Measurements from ENCODE around the gene RNF220.
A peak's percentile ranks its signal among the peaks of the same experiment; 100 is the strongest.

Gene RNF220

GRCh38 chr1:44407430-44408211 lies 2.6 kb downstream of the RNF220 start:
- peak; percentile 64 for DNase-seq

GRCh38 chr1:44408212-44408582 lies 3.1 kb downstream of the RNF220 start:
- DNase-seq, result no peak

- no peak for DNase-seq
Observed at GRCh38 chr1:44408632-44409602, 3.9 kb downstream of the RNF220 start.

GRCh38 chr1:44409757-44410156 lies 4.7 kb downstream of the RNF220 start:
- no peak for DNase-seq

- no peak for DNase-seq
Observed at GRCh38 chr1:44411861-44412260, 6.8 kb downstream of the RNF220 start.

GRCh38 chr1:44412601-44413000 lies 7.5 kb downstream of the RNF220 start:
- DNase-seq, result no peak

- DNase-seq, result no peak
Observed at GRCh38 chr1:44413740-44414139, 8.7 kb downstream of the RNF220 start.

- DNase-seq, result no peak
Observed at GRCh38 chr1:44415013-44415412, 10.0 kb downstream of the RNF220 start.

GRCh38 chr1:44416408-44416807 lies 11.4 kb downstream of the RNF220 start:
- no peak for DNase-seq

- peak; percentile 86 for DNase-seq
Observed at GRCh38 chr1:44417351-44418021, 12.4 kb downstream of the RNF220 start.

GRCh38 chr1:44418022-44418673 lies 13.1 kb downstream of the RNF220 start:
- DNase-seq, result peak; percentile 56

GRCh38 chr1:44419901-44420300 lies 14.8 kb downstream of the RNF220 start:
- no peak for DNase-seq

GRCh38 chr1:44420535-44420934 lies 15.5 kb downstream of the RNF220 start:
- DNase-seq, result no peak

GRCh38 chr1:44421446-44421884 lies 16.4 kb downstream of the RNF220 start:
- DNase-seq, result no peak

GRCh38 chr1:44422161-44422560 lies 17.1 kb downstream of the RNF220 start:
- DNase-seq, result no peak

- DNase-seq, result no peak
Observed at GRCh38 chr1:44423591-44424537, 18.8 kb downstream of the RNF220 start.

- DNase-seq, result no peak
Observed at GRCh38 chr1:44424747-44425146, 19.7 kb downstream of the RNF220 start.

GRCh38 chr1:44425341-44426082 lies 20.5 kb downstream of the RNF220 start:
- no peak for DNase-seq

GRCh38 chr1:44431861-44432260 lies 26.8 kb downstream of the RNF220 start:
- no peak for DNase-seq

- peak; percentile 9 for DNase-seq
Observed at GRCh38 chr1:44433209-44433608, 28.2 kb downstream of the RNF220 start.
